Measurements from ENCODE around the gene MED26.

The MED26 gene

GRCh38 chr19:16531380-16531669 is 96.7 kb downstream of the MED26 start:
- TF ChIP-seq CTCF (conservative IDR thresholded peaks at IDR 0.05) = no peak
- peak overlapping the region; percentile 65; the same call in 1 of the 2 replicates for H3K27ac ChIP-seq

GRCh38 chr19:16530540-16531379 is 97.2 kb downstream of the MED26 start:
- no peak for TF ChIP-seq CTCF (conservative IDR thresholded peaks at IDR 0.05)
- H3K27ac ChIP-seq = peak overlapping the region; percentile 65

- no peak for TF ChIP-seq CTCF (conservative IDR thresholded peaks at IDR 0.05)
- H3K27ac ChIP-seq = peak overlapping the region; percentile 65
These were observed 98.4 kb downstream of the MED26 start for GRCh38 chr19:16529466-16530144.

- TF ChIP-seq CTCF (conservative IDR thresholded peaks at IDR 0.05) = peak; percentile 63
- peak overlapping the region; percentile 65 for H3K27ac ChIP-seq
These were observed 100.0 kb downstream of the MED26 start for GRCh38 chr19:16527971-16528521.

- TF ChIP-seq CTCF (conservative IDR thresholded peaks at IDR 0.05) = no peak
- H3K27ac ChIP-seq = peak overlapping the region; percentile 65
These were observed 100.6 kb downstream of the MED26 start for GRCh38 chr19:16527334-16527935.

GRCh38 chr19:16525751-16526481 is 102.1 kb downstream of the MED26 start:
- no peak for TF ChIP-seq CTCF (conservative IDR thresholded peaks at IDR 0.05)
- peak overlapping the region; percentile 65 for H3K27ac ChIP-seq
